Activated B cell treated with CpG ODN at 0.5 μM for 24 hours (primary cell): ENCODE measurements around the gene CT83. TPM values are rescaled to one million over a fixed set of nuclear protein-coding genes. Genes with fewer than 3 reads are reported as not detected.

Source experiments
- ATAC-seq: fragments of 200-7000 bp; cut with Tn5 transposase; one replicate; pipeline ENCODE4 v1.10.0; 2021; ENCODE audit warnings: low read depth, mild to moderate bottlenecking, moderate library complexity
- CTCF ChIA-PET: fragments of 350-600 bp; sonication (Branson Sonifier 250); formaldehyde crosslinking; loops from one replicate; lab custom pipeline; 2021; ENCODE audit warnings: antibody characterized with exemption; lab: Charles Lee
- POLR2A ChIA-PET: fragments of 350-600 bp; sonication (Branson Sonifier 250); formaldehyde crosslinking; loops from one replicate; lab custom pipeline; 2021; ENCODE audit warnings: antibody characterized with exemption; lab: Charles Lee
- DNase-seq: peaks from one replicate; pipeline ENCODE4 v3.0.0; 2022
- H3K27ac Mint-ChIP-seq: one replicate; pipeline ENCODE4 v1.8.0; 2020; ENCODE audit warnings: mixed read lengths
- H3K27me3 Mint-ChIP-seq: one replicate; pipeline ENCODE4 v1.8.0; 2021; ENCODE audit warnings: mixed read lengths
- H3K36me3 Mint-ChIP-seq: one replicate; pipeline ENCODE4 v1.8.0; 2021; ENCODE audit warnings: low read depth, mixed read lengths
- H3K4me1 Mint-ChIP-seq: one replicate; pipeline ENCODE4 v1.8.0; 2021; ENCODE audit warnings: mixed read lengths
- H3K4me3 Mint-ChIP-seq: one replicate; pipeline ENCODE4 v1.8.0; 2020; ENCODE audit warnings: mild to moderate bottlenecking, mixed read lengths
- H3K9me3 Mint-ChIP-seq: one replicate; pipeline ENCODE4 v1.8.0; 2020; ENCODE audit warnings: mixed read lengths
- intact Hi-C: fragments of 100-400 bp; cut with micrococcal nuclease; formaldehyde crosslinking; loops from one replicate; pipeline ENCODE4 v1.15.1; 2024
- total RNA-seq: library from RNA; stranded (reverse); gene quantifications from 2 replicates; pipeline ENCODE4 v1.2.3, GENCODE V29; 2022
- TF ChIP-seq, protein P1 (sequence below): fragments of 200-600 bp; IDR thresholded peaks from one replicate; pipeline ENCODE4 v1.8.0; 2022; ENCODE audit warnings: antibody characterized with exemption, mild to moderate bottlenecking

The CT83 gene, protein sequence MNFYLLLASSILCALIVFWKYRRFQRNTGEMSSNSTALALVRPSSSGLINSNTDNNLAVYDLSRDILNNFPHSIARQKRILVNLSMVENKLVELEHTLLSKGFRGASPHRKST
- total RNA-seq = not detected in 2 replicates

DNA sequence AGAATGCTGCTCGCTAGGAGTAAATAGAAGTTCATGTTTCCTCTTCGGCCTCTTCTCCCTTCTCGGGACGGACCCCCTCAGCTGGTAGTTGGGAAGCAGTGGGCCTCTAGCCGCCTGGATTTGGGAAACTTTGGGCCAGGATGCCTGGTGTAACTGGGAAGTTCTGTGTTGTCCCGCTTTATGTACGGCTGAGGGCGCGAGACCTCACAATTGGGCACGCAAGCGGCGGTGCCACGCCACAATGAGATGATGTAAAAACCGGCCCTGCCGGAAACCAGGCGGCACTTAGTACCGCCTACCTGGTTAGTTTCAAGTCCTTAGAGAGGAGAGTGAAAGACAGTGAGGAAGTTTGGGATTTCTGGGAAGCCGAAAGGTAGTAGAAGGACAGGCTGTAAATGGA, at the start of gene CT83:
Gene CT83, minus strand, starts transcription at position 155 of the 400 bp plus-strand sequence. Its CDS starts 120 bp downstream, at position 35.
- no peak for ATAC-seq
- DNase-seq = no peak
- Mint-ChIP-seq H3K36me3 (no peaks in the 10 kb centered on the region), H3K27me3 (no peaks in the 10 kb centered on the region), H3K9me3 (no peaks in the 10 kb centered on the region), H3K27ac (no peak within 1 kb of the TSS), H3K4me3 (no peak within 1 kb of the TSS), H3K4me1 (no peaks in the 10 kb centered on the region)
- ChIA-PET CTCF (no interaction called here), POLR2A (no interaction called here)
- TF ChIP-seq, protein P1, sequence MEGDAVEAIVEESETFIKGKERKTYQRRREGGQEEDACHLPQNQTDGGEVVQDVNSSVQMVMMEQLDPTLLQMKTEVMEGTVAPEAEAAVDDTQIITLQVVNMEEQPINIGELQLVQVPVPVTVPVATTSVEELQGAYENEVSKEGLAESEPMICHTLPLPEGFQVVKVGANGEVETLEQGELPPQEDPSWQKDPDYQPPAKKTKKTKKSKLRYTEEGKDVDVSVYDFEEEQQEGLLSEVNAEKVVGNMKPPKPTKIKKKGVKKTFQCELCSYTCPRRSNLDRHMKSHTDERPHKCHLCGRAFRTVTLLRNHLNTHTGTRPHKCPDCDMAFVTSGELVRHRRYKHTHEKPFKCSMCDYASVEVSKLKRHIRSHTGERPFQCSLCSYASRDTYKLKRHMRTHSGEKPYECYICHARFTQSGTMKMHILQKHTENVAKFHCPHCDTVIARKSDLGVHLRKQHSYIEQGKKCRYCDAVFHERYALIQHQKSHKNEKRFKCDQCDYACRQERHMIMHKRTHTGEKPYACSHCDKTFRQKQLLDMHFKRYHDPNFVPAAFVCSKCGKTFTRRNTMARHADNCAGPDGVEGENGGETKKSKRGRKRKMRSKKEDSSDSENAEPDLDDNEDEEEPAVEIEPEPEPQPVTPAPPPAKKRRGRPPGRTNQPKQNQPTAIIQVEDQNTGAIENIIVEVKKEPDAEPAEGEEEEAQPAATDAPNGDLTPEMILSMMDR = no peak
- intact Hi-C loops = no loop called here

DNA sequence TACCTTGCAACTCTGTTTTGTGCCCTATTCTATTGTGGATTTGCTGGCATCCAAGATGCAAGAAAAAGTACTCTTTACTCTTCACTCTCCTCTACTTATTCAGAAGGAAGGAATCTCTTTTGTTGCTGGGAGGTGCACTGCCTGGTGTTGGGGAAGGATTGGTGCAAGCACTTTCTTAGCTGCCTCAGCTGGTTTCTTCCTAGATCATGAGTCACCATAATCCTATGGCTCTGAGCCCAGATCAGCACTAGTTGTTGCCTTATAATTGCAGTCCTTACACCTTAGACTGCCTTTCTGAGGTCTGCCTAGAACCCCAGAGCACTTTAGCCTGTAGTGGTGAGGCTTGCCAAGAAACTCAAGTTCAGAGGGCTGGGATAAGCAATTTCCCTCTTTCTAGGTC, 37.0 kb upstream of the CT83 start:
- ChIA-PET CTCF (no interaction called here), POLR2A (no interaction called here)
- Mint-ChIP-seq H3K27me3 (no peaks in the 10 kb centered on the region), H3K4me1 (no peaks in the 10 kb centered on the region), H3K36me3 (no peaks in the 10 kb centered on the region), H3K9me3 (no peaks in the 10 kb centered on the region), H3K4me3 (no peak overlapping the region), H3K27ac (no peak overlapping the region)
- DNase-seq (no peak), ATAC-seq (no peak)
- TF ChIP-seq, protein P1 = no peak
- intact Hi-C loops = loop anchor here (10.0 kb wide), 1 partner anchor 1755 kb away; no protein-coding TSS in a partner anchor

DNA sequence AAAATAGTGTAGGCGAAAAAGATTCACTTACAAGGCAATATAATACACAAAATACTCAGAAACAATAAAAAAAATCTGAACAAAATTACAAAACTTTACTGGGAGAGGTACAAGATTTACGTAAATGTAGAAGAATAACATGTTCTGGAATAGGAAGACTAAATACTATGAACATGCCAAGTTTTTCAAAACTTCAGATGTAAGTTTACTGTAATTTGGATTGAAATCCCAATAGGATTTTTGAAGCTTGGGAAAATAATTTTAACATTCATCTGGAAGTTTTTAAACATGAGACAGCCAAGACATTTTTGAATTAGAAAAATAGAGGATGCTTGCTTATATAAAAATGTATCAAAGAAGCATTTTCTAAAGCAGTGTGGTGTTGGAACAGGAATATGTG, 30.5 kb upstream of the CT83 start:
- no peaks in the 10 kb centered on the region for H3K27me3 Mint-ChIP-seq
- H3K27ac Mint-ChIP-seq = no peak overlapping the region
- CTCF ChIA-PET = no interaction called here
- H3K36me3 Mint-ChIP-seq = no peaks in the 10 kb centered on the region
- TF ChIP-seq, protein P1 = no peak
- DNase-seq (no peak), ATAC-seq (no peak)
- no peaks in the 10 kb centered on the region for H3K4me1 Mint-ChIP-seq
- no peaks in the 10 kb centered on the region for H3K9me3 Mint-ChIP-seq
- intact Hi-C loops = loop anchor here (10.0 kb wide), 1 partner anchor 1762 kb away; no protein-coding TSS in a partner anchor
- no peak overlapping the region for H3K4me3 Mint-ChIP-seq
- POLR2A ChIA-PET = no interaction called here

DNA sequence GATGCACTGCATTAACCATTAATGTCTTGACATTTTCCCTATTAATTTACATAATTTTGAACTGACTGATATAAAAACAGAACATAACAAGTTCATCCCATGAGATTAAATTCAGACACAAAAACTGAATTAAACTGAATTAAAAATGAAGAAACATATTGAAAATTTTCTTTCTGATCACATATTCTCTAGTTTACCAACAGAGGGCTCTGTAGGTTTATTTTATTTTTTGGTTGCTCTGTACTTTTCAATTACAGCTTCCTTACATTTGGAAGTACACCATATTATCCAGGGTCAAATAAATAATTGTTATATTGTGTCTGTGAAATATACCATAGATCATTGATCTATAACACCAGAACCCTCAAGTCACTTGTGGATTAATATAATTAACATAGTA, 27.3 kb upstream of the CT83 start:
- TF ChIP-seq, protein P1 = no peak
- no peak for DNase-seq
- ChIA-PET CTCF (no interaction called here), POLR2A (no interaction called here)
- Mint-ChIP-seq H3K4me1 (no peaks in the 10 kb centered on the region), H3K36me3 (no peaks in the 10 kb centered on the region), H3K4me3 (no peak overlapping the region), H3K27me3 (no peaks in the 10 kb centered on the region), H3K27ac (no peak overlapping the region), H3K9me3 (no peaks in the 10 kb centered on the region)
- intact Hi-C loops = loop anchor here (10.0 kb wide), 1 partner anchor 1765 kb away; no protein-coding TSS in a partner anchor
- ATAC-seq = no peak

DNA sequence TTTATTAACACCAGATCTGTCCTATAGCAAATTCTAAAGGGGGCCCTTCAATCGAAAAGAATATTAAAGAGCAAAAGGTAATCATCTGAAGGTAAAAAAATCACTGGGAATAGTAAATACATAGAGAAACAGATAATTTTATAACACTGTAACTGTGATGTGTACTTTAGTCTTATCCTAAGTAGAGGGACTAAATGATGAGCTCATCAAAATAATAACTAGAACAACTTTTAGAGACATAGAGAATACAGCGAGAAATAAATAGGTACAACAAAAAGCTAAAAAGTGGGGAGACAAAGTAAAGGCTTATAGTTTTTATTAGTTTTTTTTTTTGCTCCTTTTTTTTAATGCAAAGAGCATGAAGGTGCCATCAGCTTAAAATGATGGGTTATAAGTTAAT, 17.3 kb upstream of the CT83 start:
- Mint-ChIP-seq H3K9me3 (peaks cover 2% of the 10 kb centered on the region), H3K4me3 (no peak overlapping the region), H3K4me1 (no peaks in the 10 kb centered on the region), H3K36me3 (no peaks in the 10 kb centered on the region), H3K27me3 (no peaks in the 10 kb centered on the region), H3K27ac (no peak overlapping the region)
- ChIA-PET POLR2A (no interaction called here), CTCF (no interaction called here)
- TF ChIP-seq, protein P1 = no peak
- intact Hi-C loops = no loop called here
- ATAC-seq = no peak
- DNase-seq = no peak
